ENCODE measurements around the gene C1orf226.

C1orf226 gene

GRCh38 chr1:162371611-162372010, 9.9 kb upstream of the C1orf226 start:
- H3K9ac ChIP-seq (ENCODE audit: low read depth in 1 of 2, low read length in 2 of 2), result peak overlapping the region in 1 of 2 donors; percentile 28
- H3K36me3 ChIP-seq (ENCODE audit: control insufficient read depth in 1 of 2, insufficient read depth in 2 of 2, low read length in 2 of 2), result peaks cover 0 to 9% of the 10 kb centered on the region in 2 donors
- peaks cover 14 to 17% of the 10 kb centered on the region in 2 donors for H3K4me1 ChIP-seq (ENCODE audit: control insufficient read depth in 1 of 2, insufficient read depth in 2 of 2, low read length in 2 of 2)
- H3K27ac ChIP-seq (ENCODE audit: low read depth, low read length), result no peak overlapping the region
- H3K27me3 ChIP-seq (ENCODE audit: control insufficient read depth in 1 of 2, insufficient read depth in 2 of 2, low read length in 2 of 2), result no peaks in the 10 kb centered on the region
- H3K9me3 ChIP-seq (ENCODE audit: control insufficient read depth in 1 of 2, low read length in 2 of 2), result no peaks in the 10 kb centered on the region
- no peak overlapping the region for H3K4me3 ChIP-seq (ENCODE audit: low read depth in 1 of 2, low read length in 2 of 2)

GRCh38 chr1:162372159-162373071, 9.1 kb upstream of the C1orf226 start:
- Histone ChIP-seq H3K27me3 (ENCODE audit: control insufficient read depth in 1 of 2, insufficient read depth in 2 of 2, low read length in 2 of 2) (no peaks in the 10 kb centered on the region), H3K36me3 (ENCODE audit: control insufficient read depth in 1 of 2, insufficient read depth in 2 of 2, low read length in 2 of 2) (peaks cover 0 to 5% of the 10 kb centered on the region in 2 donors), H3K4me1 (ENCODE audit: control insufficient read depth in 1 of 2, insufficient read depth in 2 of 2, low read length in 2 of 2) (peaks cover 14 to 17% of the 10 kb centered on the region in 2 donors), H3K9me3 (ENCODE audit: control insufficient read depth in 1 of 2, low read length in 2 of 2) (no peaks in the 10 kb centered on the region), H3K9ac (ENCODE audit: low read depth in 1 of 2, low read length in 2 of 2) (peak overlapping the region in 1 of 2 donors; percentile 28), H3K27ac (ENCODE audit: low read depth, low read length) (no peak overlapping the region), H3K4me3 (ENCODE audit: low read depth in 1 of 2, low read length in 2 of 2) (no peak overlapping the region)

GRCh38 chr1:162373072-162373427, 8.5 kb upstream of the C1orf226 start:
- H3K4me3 ChIP-seq (ENCODE audit: low read depth in 1 of 2, low read length in 2 of 2), result no peak overlapping the region
- H3K4me1 ChIP-seq (ENCODE audit: control insufficient read depth in 1 of 2, insufficient read depth in 2 of 2, low read length in 2 of 2), result peaks cover 14 to 17% of the 10 kb centered on the region in 2 donors
- H3K27ac ChIP-seq (ENCODE audit: low read depth, low read length), result no peak overlapping the region
- peak overlapping the region in 1 of 2 donors; percentile 6 for H3K9ac ChIP-seq (ENCODE audit: low read depth in 1 of 2, low read length in 2 of 2)
- H3K36me3 ChIP-seq (ENCODE audit: control insufficient read depth in 1 of 2, insufficient read depth in 2 of 2, low read length in 2 of 2), result no peaks in the 10 kb centered on the region
- no peaks in the 10 kb centered on the region for H3K27me3 ChIP-seq (ENCODE audit: control insufficient read depth in 1 of 2, insufficient read depth in 2 of 2, low read length in 2 of 2)
- no peaks in the 10 kb centered on the region for H3K9me3 ChIP-seq (ENCODE audit: control insufficient read depth in 1 of 2, low read length in 2 of 2)

- H3K4me3 ChIP-seq (ENCODE audit: low read depth in 1 of 2, low read length in 2 of 2), result no peak overlapping the region
- peak overlapping the region in 1 of 2 donors; percentile 6 for H3K9ac ChIP-seq (ENCODE audit: low read depth in 1 of 2, low read length in 2 of 2)
- H3K36me3 ChIP-seq (ENCODE audit: control insufficient read depth in 1 of 2, insufficient read depth in 2 of 2, low read length in 2 of 2), result no peaks in the 10 kb centered on the region
- no peaks in the 10 kb centered on the region for H3K27me3 ChIP-seq (ENCODE audit: control insufficient read depth in 1 of 2, insufficient read depth in 2 of 2, low read length in 2 of 2)
- no peak overlapping the region for H3K27ac ChIP-seq (ENCODE audit: low read depth, low read length)
- H3K9me3 ChIP-seq (ENCODE audit: control insufficient read depth in 1 of 2, low read length in 2 of 2), result no peaks in the 10 kb centered on the region
- H3K4me1 ChIP-seq (ENCODE audit: control insufficient read depth in 1 of 2, insufficient read depth in 2 of 2, low read length in 2 of 2), result peaks cover 14 to 17% of the 10 kb centered on the region in 2 donors
Measured at GRCh38 chr1:162373541-162374260, 7.8 kb upstream of the C1orf226 start.

- Histone ChIP-seq H3K4me3 (ENCODE audit: low read depth in 1 of 2, low read length in 2 of 2) (no peak overlapping the region), H3K36me3 (ENCODE audit: control insufficient read depth in 1 of 2, insufficient read depth in 2 of 2, low read length in 2 of 2) (no peaks in the 10 kb centered on the region), H3K27me3 (ENCODE audit: control insufficient read depth in 1 of 2, insufficient read depth in 2 of 2, low read length in 2 of 2) (no peaks in the 10 kb centered on the region), H3K9ac (ENCODE audit: low read depth in 1 of 2, low read length in 2 of 2) (no peak overlapping the region), H3K27ac (ENCODE audit: low read depth, low read length) (no peak overlapping the region), H3K4me1 (ENCODE audit: control insufficient read depth in 1 of 2, insufficient read depth in 2 of 2, low read length in 2 of 2) (peaks cover 14 to 17% of the 10 kb centered on the region in 2 donors), H3K9me3 (ENCODE audit: control insufficient read depth in 1 of 2, low read length in 2 of 2) (no peaks in the 10 kb centered on the region)
Measured at GRCh38 chr1:162374406-162374805, 7.1 kb upstream of the C1orf226 start.

- no peaks in the 10 kb centered on the region for H3K27me3 ChIP-seq (ENCODE audit: control insufficient read depth in 1 of 2, insufficient read depth in 2 of 2, low read length in 2 of 2)
- H3K36me3 ChIP-seq (ENCODE audit: control insufficient read depth in 1 of 2, insufficient read depth in 2 of 2, low read length in 2 of 2), result no peaks in the 10 kb centered on the region
- H3K9ac ChIP-seq (ENCODE audit: low read depth in 1 of 2, low read length in 2 of 2), result no peak overlapping the region
- H3K9me3 ChIP-seq (ENCODE audit: control insufficient read depth in 1 of 2, low read length in 2 of 2), result no peaks in the 10 kb centered on the region
- peaks cover 14 to 18% of the 10 kb centered on the region in 2 donors for H3K4me1 ChIP-seq (ENCODE audit: control insufficient read depth in 1 of 2, insufficient read depth in 2 of 2, low read length in 2 of 2)
- no peak overlapping the region for H3K4me3 ChIP-seq (ENCODE audit: low read depth in 1 of 2, low read length in 2 of 2)
- no peak overlapping the region for H3K27ac ChIP-seq (ENCODE audit: low read depth, low read length)
Measured at GRCh38 chr1:162375463-162375862, 6.1 kb upstream of the C1orf226 start.

GRCh38 chr1:162376691-162377090, 4.8 kb upstream of the C1orf226 start, which contains the start of gene SPATA46:
TSS of gene SPATA46 (minus strand) at chr1:162376854. CDS start at chr1:162376790, 64 bp downstream.
- no peaks in the 10 kb centered on the region for H3K27me3 ChIP-seq (ENCODE audit: control insufficient read depth in 1 of 2, insufficient read depth in 2 of 2, low read length in 2 of 2)
- no peaks in the 10 kb centered on the region for H3K9me3 ChIP-seq (ENCODE audit: control insufficient read depth in 1 of 2, low read length in 2 of 2)
- peaks cover 19 to 27% of the 10 kb centered on the region in 2 donors for H3K4me1 ChIP-seq (ENCODE audit: control insufficient read depth in 1 of 2, insufficient read depth in 2 of 2, low read length in 2 of 2)
- no peak within 1 kb of the TSS for H3K27ac ChIP-seq (ENCODE audit: low read depth, low read length)
- no peaks in the 10 kb centered on the region for H3K36me3 ChIP-seq (ENCODE audit: control insufficient read depth in 1 of 2, insufficient read depth in 2 of 2, low read length in 2 of 2)
- no peak within 1 kb of the TSS for H3K9ac ChIP-seq (ENCODE audit: low read depth in 1 of 2, low read length in 2 of 2)
- no peak within 1 kb of the TSS for H3K4me3 ChIP-seq (ENCODE audit: low read depth in 1 of 2, low read length in 2 of 2)

GRCh38 chr1:162380061-162380846, 1.3 kb upstream of the C1orf226 start:
- H3K9ac ChIP-seq (ENCODE audit: low read depth in 1 of 2, low read length in 2 of 2), result no peak overlapping the region
- H3K27me3 ChIP-seq (ENCODE audit: control insufficient read depth in 1 of 2, insufficient read depth in 2 of 2, low read length in 2 of 2), result no peaks in the 10 kb centered on the region
- no peak overlapping the region for H3K27ac ChIP-seq (ENCODE audit: low read depth, low read length)

GRCh38 chr1:162381941-162382750, 618 bp downstream of the C1orf226 start:
- Histone ChIP-seq H3K9ac (ENCODE audit: low read depth in 1 of 2, low read length in 2 of 2) (peak overlapping the region; percentile 36 to 52), H3K9me3 (ENCODE audit: control insufficient read depth in 1 of 2, low read length in 2 of 2) (no peaks in the 10 kb centered on the region), H3K27me3 (ENCODE audit: control insufficient read depth in 1 of 2, insufficient read depth in 2 of 2, low read length in 2 of 2) (no peaks in the 10 kb centered on the region), H3K4me3 (ENCODE audit: low read depth in 1 of 2, low read length in 2 of 2) (peak overlapping the region; percentile 59), H3K27ac (ENCODE audit: low read depth, low read length) (peak overlapping the region; percentile 86), H3K4me1 (ENCODE audit: control insufficient read depth in 1 of 2, insufficient read depth in 2 of 2, low read length in 2 of 2) (peaks cover 23 to 31% of the 10 kb centered on the region in 2 donors), H3K36me3 (ENCODE audit: control insufficient read depth in 1 of 2, insufficient read depth in 2 of 2, low read length in 2 of 2) (peaks cover 0 to 12% of the 10 kb centered on the region in 2 donors)

More at GRCh38 chr1:162380061-162380846, 1.3 kb upstream of the C1orf226 start:
- H3K9me3 ChIP-seq (ENCODE audit: control insufficient read depth in 1 of 2, low read length in 2 of 2), result no peaks in the 10 kb centered on the region
- peaks cover 23 to 31% of the 10 kb centered on the region in 2 donors for H3K4me1 ChIP-seq (ENCODE audit: control insufficient read depth in 1 of 2, insufficient read depth in 2 of 2, low read length in 2 of 2)
- peaks cover 0 to 12% of the 10 kb centered on the region in 2 donors for H3K36me3 ChIP-seq (ENCODE audit: control insufficient read depth in 1 of 2, insufficient read depth in 2 of 2, low read length in 2 of 2)
- H3K4me3 ChIP-seq (ENCODE audit: low read depth in 1 of 2, low read length in 2 of 2), result no peak overlapping the region
